Uterus (tissue), 2 donors: ENCODE results near the gene PLEKHA1.

Experiments
- CTCF ChIP-seq, 4 experiments: fragments of 200-600 bp in 2 of 4; fragments of 450-650 bp in 2 of 4; sonication (generic) in 2 of 4; IDR thresholded peaks; one replicate each; pipeline ENCODE4 v1.5.1; 2016 to 2019; ENCODE audit warnings: antibody characterized with exemption in 4 of 4, mild to moderate bottlenecking in 2 of 4, moderate library complexity in 1 of 4
- POLR2A ChIP-seq, 2 donors: fragments of 450-650 bp; IDR thresholded peaks; one replicate each; pipeline ENCODE4 v1.6.1; 2016; ENCODE audit warnings: antibody characterized with exemption in 2 of 2, mild to moderate bottlenecking in 1 of 2, moderate library complexity in 1 of 2

GRCh38 chr10:122392835-122393234 is 18.3 kb downstream of the PLEKHA1 start:
- TF ChIP-seq CTCF (IDR thresholded peaks at IDR 0.05) (no peak), POLR2A (IDR thresholded peaks at IDR 0.05) (no peak)
